ENCODE data around the gene LARGE1.

The LARGE1 gene

DNA sequence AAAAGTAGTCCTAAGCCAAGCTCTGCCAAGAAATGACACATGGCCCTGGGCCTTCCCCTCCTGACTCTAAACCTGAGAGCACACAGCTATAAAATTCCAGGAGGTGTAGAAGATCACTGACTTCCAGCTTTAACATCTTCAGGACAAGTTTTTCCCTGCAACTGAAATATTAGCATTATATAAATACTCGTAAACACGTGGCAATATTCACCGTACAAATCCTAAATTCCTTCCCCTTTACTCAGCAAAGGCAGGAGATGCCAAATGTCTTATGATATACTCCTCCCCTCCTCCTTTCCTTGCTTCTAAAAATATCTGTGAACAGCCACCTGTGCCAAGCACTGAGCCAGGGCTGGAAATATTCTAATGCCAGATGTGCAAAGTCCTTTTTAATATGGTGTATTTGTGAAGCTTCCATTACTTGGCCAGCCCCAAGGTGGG lies 194.0 kb downstream of the LARGE1 start:
- DNase-seq (ENCODE audit: low spot score), result no peak
- TF ChIP-seq, protein P1, sequence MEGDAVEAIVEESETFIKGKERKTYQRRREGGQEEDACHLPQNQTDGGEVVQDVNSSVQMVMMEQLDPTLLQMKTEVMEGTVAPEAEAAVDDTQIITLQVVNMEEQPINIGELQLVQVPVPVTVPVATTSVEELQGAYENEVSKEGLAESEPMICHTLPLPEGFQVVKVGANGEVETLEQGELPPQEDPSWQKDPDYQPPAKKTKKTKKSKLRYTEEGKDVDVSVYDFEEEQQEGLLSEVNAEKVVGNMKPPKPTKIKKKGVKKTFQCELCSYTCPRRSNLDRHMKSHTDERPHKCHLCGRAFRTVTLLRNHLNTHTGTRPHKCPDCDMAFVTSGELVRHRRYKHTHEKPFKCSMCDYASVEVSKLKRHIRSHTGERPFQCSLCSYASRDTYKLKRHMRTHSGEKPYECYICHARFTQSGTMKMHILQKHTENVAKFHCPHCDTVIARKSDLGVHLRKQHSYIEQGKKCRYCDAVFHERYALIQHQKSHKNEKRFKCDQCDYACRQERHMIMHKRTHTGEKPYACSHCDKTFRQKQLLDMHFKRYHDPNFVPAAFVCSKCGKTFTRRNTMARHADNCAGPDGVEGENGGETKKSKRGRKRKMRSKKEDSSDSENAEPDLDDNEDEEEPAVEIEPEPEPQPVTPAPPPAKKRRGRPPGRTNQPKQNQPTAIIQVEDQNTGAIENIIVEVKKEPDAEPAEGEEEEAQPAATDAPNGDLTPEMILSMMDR (IDR thresholded peaks at IDR 0.05; ENCODE audit: borderline replicate concordance, control extremely low read depth, extremely low read depth, insufficient read depth, missing control alignments), result no peak
- in situ Hi-C loops (cut with MboI; ENCODE audit: low sequenced_read_pairs, unreplicated experiment), result no loop called here

GRCh38 chr22:33723915-33724314 lies 196.4 kb downstream of the LARGE1 start:
- in situ Hi-C loops (cut with MboI; ENCODE audit: low sequenced_read_pairs, unreplicated experiment), result no loop called here
- TF ChIP-seq, protein P1 (IDR thresholded peaks at IDR 0.05; ENCODE audit: borderline replicate concordance, control extremely low read depth, extremely low read depth, insufficient read depth, missing control alignments), result no peak
- DNase-seq (ENCODE audit: low spot score), result no peak

GRCh38 chr22:33722816-33723215 lies 197.5 kb downstream of the LARGE1 start:
- TF ChIP-seq, protein P1 (IDR thresholded peaks at IDR 0.05; ENCODE audit: borderline replicate concordance, control extremely low read depth, extremely low read depth, insufficient read depth, missing control alignments), result no peak
- in situ Hi-C loops (cut with MboI; ENCODE audit: low sequenced_read_pairs, unreplicated experiment), result no loop called here
- DNase-seq (ENCODE audit: low spot score), result no peak

DNA sequence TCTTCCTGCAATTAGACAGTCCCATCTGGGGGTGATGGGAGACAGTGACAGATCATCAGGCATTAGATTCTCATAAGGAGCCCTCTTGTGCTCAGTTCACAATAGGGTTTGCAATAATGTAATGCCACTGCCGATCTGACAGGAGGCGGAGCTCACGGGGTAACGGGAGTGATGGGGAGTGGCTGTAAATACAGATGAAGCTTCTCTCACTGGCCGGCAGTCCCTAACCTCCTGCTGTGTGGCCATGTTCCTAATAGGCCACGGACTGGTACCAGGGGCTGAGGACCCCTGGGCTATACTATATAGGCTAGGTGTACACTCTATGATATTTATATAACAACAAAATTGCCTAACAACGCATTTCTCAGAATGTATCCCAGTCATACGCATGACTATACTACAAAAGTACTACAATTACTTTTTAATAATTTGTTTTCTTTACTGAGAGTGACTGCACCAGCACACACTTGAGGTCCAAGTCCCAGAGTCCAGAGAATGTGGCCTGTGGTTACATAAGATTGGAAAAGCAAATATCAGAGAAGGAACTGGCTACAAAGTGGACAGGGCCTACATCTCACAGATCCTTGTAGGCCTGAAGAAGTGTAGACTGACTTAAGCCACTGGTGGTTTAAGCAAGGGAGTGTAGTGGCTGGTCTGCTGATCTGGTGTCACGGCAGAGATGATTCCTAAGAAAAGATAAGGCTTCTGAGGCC lies 200.0 kb downstream of the LARGE1 start:
- TF ChIP-seq, protein P1 (IDR thresholded peaks at IDR 0.05; ENCODE audit: borderline replicate concordance, control extremely low read depth, extremely low read depth, insufficient read depth, missing control alignments), result no peak
- in situ Hi-C loops (cut with MboI; ENCODE audit: low sequenced_read_pairs, unreplicated experiment), result no loop called here
- no peak for DNase-seq (ENCODE audit: low spot score)

- in situ Hi-C loops (cut with MboI; ENCODE audit: low sequenced_read_pairs, unreplicated experiment), result no loop called here
- DNase-seq (ENCODE audit: low spot score), result no peak
- TF ChIP-seq, protein P1 (IDR thresholded peaks at IDR 0.05; ENCODE audit: borderline replicate concordance, control extremely low read depth, extremely low read depth, insufficient read depth, missing control alignments), result no peak
These were observed 202.4 kb downstream of the LARGE1 start for GRCh38 chr22:33717694-33718396.

- in situ Hi-C loops (cut with MboI; ENCODE audit: low sequenced_read_pairs, unreplicated experiment), result no loop called here
- no peak for DNase-seq (ENCODE audit: low spot score)
- TF ChIP-seq, protein P1 (IDR thresholded peaks at IDR 0.05; ENCODE audit: borderline replicate concordance, control extremely low read depth, extremely low read depth, insufficient read depth, missing control alignments), result no peak
These were observed 204.9 kb downstream of the LARGE1 start for GRCh38 chr22:33715237-33715985.
